ENCODE measurements around the gene HOXB3.

Gene HOXB3

DNA sequence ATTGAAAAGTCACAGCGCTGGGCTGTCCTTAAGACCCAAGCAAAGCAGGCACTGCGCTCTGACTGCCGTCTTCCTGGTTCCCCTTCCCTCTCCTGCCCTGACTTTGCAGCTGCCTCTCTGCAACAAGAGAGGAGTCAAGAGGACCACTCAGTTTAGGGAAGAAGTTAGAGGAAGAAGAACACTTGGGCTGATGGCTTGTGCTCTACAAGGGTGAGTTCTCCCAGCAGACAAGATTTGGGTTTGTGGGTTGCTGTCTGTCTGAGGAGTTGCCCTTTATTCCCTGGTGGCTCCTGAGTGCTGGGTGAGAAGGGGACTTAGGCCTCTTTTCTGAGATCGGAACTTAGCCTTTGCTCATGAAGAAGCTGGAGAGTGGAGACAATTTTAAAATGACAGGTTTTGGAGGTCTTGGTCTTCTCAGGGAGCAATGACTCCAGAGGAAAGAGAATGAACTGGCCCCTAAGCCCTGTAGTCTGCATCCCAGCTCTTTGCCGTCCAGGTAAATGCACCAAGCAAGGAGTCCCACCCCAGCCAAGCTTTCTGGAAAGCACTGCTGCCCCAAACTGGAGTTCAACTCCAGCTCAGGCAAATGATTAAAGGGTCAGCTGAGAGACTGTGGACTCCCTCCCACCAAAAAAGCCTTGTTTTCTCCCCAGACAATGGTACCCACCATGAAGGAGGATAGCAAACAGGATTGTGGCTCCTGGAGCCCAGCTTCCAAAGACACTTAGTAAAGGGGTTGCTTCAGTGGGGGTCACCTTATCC, 38.8 kb upstream of the HOXB3 start:
- H3K9me3 ChIP-seq (ENCODE audit: control insufficient read depth, insufficient read depth, low read depth, low read length), result no peaks in the 10 kb centered on the region
- H3K36me3 ChIP-seq (ENCODE audit: control insufficient read depth in 2 of 2, insufficient read depth in 1 of 2, low read length in 2 of 2), result peaks cover 0 to 29% of the 10 kb centered on the region in 2 experiments; a peak in 1 of 3 replicates
- no peak overlapping the region for H3K27ac ChIP-seq (ENCODE audit: extremely low read depth, low read depth, low read length)
- peaks cover 9% of the 10 kb centered on the region for H3K4me1 ChIP-seq (ENCODE audit: control insufficient read depth, insufficient read depth, low read length)
- TF ChIP-seq ZNF266 (tag by site-specific recombination; IDR thresholded peaks at IDR 0.05; ENCODE audit: low read depth) (no peak), ZNF274 (IDR thresholded peaks at IDR 0.05; ENCODE audit: low read length) (no peak), ZNF274 (tag by site-specific recombination; IDR thresholded peaks at IDR 0.05; ENCODE audit: borderline replicate concordance) (no peak), ZNF670 (tag by site-specific recombination; IDR thresholded peaks at IDR 0.05; ENCODE audit: low read depth) (no peak), ZNF596 (tag by site-specific recombination; IDR thresholded peaks at IDR 0.05) (no peak), PRDM1 (tag by site-specific recombination; IDR thresholded peaks at IDR 0.05) (no peak), TRIM28 (IDR thresholded peaks at IDR 0.05; ENCODE audit: borderline replicate concordance, low read length) (no peak), ZNF121 (tag by site-specific recombination; IDR thresholded peaks at IDR 0.05) (no peak), KLF17 (tag by site-specific recombination; IDR thresholded peaks at IDR 0.05) (no peak), ZNF174 (tag by site-specific recombination; IDR thresholded peaks at IDR 0.05) (no peak), PATZ1 (tag by site-specific recombination; IDR thresholded peaks at IDR 0.05) (no peak), ZFP3 (tag by site-specific recombination; IDR thresholded peaks at IDR 0.05; ENCODE audit: low read depth) (no peak), SP7 (tag by site-specific recombination; IDR thresholded peaks at IDR 0.05) (no peak), ZBTB20 (tag by site-specific recombination; IDR thresholded peaks at IDR 0.05) (no peak)
- TF ChIP-seq, protein P1, sequence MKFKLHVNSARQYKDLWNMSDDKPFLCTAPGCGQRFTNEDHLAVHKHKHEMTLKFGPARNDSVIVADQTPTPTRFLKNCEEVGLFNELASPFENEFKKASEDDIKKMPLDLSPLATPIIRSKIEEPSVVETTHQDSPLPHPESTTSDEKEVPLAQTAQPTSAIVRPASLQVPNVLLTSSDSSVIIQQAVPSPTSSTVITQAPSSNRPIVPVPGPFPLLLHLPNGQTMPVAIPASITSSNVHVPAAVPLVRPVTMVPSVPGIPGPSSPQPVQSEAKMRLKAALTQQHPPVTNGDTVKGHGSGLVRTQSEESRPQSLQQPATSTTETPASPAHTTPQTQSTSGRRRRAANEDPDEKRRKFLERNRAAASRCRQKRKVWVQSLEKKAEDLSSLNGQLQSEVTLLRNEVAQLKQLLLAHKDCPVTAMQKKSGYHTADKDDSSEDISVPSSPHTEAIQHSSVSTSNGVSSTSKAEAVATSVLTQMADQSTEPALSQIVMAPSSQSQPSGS (tag by site-specific recombination; IDR thresholded peaks at IDR 0.05; ENCODE audit: low read depth), result no peak
- TF ChIP-seq, protein P2, sequence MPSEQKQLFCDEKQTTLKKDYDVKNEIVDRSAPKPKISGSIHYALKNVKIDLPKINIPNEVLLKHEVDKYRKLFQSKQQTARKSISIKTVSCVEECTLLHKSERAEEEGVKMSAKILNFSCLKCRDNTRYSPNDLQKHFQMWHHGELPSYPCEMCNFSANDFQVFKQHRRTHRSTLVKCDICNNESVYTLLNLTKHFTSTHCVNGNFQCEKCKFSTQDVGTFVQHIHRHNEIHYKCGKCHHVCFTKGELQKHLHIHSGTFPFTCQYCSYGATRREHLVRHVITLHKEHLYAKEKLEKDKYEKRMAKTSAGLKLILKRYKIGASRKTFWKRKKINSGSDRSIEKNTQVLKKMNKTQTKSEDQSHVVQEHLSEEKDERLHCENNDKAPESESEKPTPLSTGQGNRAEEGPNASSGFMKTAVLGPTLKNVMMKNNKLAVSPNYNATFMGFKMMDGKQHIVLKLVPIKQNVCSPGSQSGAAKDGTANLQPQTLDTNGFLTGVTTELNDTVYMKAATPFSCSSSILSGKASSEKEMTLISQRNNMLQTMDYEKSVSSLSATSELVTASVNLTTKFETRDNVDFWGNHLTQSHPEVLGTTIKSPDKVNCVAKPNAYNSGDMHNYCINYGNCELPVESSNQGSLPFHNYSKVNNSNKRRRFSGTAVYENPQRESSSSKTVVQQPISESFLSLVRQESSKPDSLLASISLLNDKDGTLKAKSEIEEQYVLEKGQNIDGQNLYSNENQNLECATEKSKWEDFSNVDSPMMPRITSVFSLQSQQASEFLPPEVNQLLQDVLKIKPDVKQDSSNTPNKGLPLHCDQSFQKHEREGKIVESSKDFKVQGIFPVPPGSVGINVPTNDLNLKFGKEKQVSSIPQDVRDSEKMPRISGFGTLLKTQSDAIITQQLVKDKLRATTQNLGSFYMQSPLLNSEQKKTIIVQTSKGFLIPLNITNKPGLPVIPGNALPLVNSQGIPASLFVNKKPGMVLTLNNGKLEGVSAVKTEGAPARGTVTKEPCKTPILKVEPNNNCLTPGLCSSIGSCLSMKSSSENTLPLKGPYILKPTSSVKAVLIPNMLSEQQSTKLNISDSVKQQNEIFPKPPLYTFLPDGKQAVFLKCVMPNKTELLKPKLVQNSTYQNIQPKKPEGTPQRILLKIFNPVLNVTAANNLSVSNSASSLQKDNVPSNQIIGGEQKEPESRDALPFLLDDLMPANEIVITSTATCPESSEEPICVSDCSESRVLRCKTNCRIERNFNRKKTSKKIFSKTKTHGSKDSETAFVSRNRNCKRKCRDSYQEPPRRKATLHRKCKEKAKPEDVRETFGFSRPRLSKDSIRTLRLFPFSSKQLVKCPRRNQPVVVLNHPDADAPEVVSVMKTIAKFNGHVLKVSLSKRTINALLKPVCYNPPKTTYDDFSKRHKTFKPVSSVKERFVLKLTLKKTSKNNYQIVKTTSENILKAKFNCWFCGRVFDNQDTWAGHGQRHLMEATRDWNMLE (tag by site-specific recombination; conservative IDR thresholded peaks at IDR 0.05; ENCODE audit: low read depth), result no peak
- ChIA-PET POLR2A (interaction anchor here (1.5 to 4.5 kb wide), 2 partner anchors 8 to 11 kb away, joined by 7 to 38 read pairs; no protein-coding TSS in a partner anchor), CTCF (interaction anchor here (1.0 to 5.0 kb wide), 2 partner anchors 7 to 162 kb away, joined by 4 to 37 read pairs; no protein-coding TSS in a partner anchor)
- no peak overlapping the region for H3K4me3 ChIP-seq (ENCODE audit: low read depth, low read length)

Data from HEK293 (cell line).